Cortex of kidney (tissue), 1 donor: Measurements from ENCODE around the gene A2M.
"Not testable (repeated sequence)": the region's sequence is repeated elsewhere in the genome, so short reads cannot be mapped to it uniquely, and the experiment has no call there.

ENCODE experiments used
- DNase-seq: peaks from one replicate; lab custom pipeline; 2025; lab: John Stamatoyannopoulos, UW

A2M gene

DNA sequence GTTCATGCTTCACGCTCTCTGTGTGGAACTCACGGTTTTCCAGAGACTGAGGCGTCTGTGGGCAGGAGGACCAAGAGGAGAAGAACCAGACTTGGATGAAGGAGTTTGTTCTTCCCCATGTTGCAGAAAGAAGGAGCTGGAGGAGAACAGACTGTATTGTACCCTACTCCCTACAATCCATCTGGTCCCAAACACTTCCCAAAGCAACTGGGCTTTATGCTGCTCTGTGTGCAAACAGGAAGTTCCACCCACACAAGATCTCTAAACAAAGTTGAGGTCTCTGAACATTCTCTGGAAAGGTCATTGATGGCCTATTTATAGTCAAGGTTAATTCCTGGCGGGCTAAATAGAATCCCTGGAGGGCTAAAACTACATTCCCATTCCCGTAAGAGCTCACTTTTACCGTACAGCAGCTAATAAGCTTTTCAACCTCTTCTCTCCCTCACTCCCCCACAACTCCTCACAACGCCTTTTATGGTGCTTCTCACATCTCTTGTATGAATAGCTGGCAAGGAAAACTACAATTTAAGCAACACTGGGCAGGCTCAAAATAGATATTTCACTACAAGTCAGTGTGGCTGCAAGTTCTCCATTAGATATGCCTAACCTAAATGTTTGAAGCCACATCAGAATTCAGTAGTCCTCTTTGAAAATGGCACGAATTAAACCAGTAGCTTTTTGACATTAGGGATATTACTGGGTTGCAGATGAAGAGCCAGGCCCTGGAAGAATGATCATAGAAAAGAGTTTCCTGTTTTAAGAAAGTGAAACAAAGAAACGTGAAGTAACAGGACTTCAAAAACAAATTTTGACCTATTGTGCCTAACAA lies at the start of gene A2M:
A2M (minus strand) TSS at position 189 of the 829 bp plus-strand sequence; CDS start at position 119, 70 bp downstream.
- no peak for DNase-seq

DNA sequence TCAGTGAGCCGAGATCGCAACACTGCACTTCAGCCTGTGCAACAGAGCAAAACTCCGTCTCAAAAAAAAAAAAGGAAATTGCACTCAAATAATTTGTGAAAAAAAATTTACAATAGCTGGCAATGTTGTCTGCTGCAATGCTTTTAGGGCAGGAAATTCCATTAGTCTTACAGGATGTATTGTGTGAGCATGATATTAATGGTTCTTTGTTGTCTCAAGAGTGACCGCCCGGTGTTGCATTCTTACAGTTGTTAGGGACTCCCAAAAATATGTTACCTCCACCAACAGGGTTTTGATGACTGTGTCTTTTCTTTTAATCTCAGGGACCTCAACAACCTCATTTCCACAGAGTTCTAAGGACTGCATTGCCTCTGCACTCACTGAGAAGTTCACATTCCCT lies 47.7 kb upstream of the A2M start:
- DNase-seq, result no peak

DNA sequence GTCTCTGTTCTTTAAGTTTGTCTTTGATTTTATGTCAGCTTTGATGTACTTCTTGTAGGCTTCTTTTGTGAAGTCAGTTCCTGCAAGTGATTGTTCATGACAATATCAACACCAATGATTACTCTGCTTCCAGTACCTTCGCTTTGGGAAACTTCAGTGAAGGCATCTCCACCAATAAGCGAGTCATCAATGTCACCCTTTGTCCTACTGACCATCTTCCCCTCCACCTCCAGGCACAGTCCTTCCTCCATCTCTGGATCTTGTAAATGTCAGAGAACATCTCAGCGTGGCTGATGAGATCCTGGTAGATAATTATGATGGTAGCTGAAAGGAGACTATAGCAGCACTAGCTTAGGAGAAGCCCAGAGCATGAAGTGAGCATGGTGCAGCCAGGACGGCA lies 40.4 kb upstream of the A2M start:
- no peak for DNase-seq

DNA sequence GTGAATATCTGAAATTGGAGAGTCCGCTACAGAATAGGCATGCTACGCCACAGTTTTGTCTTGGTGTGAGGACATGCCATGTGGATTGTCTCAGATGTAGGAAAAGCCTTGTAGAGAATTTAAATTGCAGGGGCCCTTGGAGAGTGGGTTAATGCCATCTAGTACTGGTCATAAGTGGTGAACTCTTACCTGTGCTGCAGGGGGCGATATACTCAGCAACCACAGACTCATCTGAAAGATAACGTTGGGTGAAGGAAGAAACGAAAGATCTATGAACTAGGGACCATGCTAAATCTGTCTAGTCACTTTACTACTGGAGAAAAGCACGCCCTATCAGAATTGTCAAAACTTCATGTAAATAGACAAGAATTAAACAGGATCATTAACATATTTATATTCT lies 33.7 kb upstream of the A2M start:
- DNase-seq, result no peak

DNA sequence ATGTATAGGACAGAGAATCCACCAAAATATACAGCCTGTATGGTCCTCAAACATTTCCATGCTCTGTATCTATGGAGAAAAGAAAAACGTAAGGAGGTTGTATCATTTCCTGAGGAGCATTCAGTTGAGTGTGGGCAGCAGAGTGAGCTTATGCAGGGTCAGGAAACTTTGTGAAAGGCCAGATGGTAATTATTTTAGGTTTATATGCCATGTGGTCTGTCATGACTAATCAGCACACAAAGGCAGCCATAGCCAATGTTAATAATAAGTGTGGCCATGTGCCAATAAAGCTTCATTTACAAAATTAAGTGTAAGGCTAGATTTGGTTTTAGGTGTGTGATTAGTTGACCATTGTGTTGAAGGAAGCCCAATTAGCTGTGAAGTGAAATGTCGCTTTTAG lies 33.2 kb upstream of the A2M start:
- DNase-seq, result no peak

DNA sequence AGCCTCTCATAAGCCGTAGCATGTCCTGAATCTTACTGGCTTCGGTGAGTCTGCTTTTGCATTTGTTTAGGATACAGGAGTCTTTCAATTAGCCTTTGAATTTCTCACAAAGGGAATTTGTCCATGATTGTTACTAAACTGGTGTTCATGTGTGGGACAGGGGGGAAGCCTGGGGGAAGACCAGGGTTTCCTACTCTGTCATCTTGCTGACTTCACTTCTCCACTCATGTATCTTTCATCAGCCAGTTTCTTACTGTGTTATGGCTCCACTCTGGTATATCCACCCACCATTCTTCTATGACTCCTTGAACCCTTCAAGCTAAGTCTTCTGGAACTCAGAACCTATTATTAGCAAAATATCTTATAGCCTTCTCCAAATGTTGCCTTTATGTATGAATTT lies 31.7 kb upstream of the A2M start:
- no peak for DNase-seq

DNA sequence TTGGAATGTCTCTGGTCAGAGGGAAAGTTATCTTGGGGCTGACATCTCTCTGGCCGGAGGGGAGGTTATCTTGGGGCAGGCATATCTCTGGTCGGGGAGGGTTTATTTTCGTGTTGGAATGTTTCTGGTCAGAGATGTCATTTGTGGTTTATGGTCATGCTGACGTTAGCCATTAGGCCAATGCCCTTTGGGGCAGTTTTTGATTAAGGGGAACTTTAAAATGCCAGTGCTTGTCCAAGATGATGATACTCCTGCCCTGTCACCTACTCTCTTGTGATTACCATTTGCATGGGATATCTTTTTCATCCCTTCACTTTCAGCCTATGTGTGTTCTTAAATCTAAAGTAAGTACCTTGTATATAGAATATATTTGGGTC lies 29.0 kb upstream of the A2M start:
- no peak for DNase-seq

DNA sequence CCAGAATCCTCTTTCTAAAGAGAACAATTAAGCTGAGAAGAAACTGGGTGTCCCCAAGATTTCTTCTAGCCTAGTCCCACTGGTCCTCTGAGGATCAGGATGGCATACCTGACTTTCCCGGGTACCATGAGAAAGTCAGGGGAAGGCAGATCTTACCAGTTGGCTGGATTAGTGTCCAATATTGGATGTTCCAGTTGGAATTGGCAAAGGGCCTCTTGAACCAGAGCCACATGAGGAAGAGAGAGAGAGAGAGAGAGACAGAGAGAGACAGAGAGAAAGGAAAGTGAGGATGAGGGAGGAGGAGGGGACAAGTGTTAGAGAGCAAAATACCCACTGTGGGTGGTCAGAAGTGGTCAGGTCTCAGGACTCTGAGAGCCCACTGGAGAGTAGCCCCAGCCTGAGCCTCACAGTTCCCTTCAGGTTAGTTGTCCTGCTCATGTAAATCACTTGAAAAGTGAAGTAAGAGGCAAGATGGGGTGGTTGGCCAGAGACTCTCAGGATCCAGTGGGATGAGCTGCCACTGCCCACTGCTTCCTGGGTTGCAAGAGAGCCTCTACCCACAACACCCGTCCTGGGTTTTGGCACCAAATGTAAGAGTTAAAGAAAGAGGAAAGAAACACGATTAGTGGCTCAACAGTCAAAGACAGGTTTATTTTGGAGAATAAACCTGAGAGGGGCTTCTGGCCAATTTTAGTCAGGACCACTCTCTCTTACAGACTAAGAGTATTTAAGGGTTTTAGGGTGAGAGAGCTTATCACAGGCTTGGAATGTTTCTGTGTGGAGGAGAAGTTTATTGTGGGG lies 28.4 kb upstream of the A2M start:
- no peak for DNase-seq

DNA sequence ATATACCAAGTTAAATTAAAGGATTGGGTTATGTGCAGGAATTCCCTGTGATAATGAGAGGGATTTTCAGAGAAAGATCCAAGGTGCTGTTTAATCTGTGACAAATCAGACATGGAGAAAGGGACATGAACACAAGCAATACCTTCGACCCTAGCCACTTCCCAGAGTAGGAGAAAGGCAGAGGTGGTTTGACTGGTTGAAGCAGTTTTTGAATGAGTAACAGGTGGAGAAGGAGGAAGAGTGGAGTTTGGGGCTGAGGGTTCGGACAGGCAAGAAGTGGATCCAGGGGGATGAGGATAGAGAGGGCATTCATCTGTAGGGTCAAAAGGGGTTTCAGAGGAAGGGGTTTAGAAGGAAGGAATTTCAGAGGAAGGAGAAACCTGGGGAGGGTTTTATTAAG lies 27.4 kb upstream of the A2M start:
- DNase-seq, result no peak

DNA sequence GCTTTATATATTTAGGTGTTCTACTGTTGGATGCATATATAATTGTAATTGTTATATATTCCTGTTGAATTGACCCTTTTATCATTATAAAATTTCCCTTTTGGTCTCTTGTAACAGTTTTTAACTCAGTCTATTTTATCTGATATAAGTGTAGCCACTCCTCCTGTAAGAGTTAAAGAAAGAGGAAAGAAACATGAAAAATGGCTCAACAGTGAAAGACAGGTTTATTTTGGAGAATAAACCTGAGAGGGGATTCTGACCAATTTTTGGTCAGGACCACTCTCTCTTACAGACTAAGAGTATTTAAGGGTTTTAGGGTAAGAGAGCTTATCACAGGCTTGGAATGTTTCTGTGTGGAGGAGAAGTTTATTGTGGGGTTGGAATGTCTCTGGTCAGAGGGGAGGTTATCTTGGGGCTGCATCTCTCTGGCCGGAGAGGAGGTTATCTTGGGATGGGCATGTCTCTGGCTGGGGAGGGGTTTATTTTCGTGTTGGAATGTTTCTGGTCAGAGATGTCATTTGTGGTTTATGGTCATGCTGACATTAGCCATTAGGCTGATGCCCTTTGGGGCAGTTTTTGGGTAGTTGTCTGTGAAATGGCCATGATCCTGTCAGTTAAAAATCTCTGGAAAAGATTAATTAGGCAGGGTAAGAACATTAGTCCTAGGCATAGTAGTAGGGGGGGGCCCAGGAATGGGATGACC lies 24.0 kb upstream of the A2M start:
- DNase-seq, result not testable (repeated sequence)

DNA sequence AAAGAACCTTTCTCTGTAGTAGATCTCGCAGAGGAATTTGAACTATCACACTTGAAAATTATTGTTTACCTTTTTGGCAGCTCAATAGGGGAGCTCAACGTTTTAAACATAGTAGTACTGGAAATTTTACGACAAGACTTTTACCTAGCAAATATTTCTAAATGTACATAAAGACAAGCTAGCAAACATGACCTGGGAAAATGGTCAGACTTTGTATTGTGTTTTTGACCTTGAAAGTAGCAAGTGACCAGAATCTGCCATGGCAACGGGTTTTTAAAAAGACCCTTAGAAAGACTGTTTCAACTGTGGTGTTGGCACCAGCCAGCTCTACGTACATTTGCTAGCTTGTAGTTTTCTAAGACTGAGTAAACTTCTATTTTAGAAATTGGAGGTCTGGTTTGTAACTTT lies 20.2 kb upstream of the A2M start:
- no peak for DNase-seq

DNA sequence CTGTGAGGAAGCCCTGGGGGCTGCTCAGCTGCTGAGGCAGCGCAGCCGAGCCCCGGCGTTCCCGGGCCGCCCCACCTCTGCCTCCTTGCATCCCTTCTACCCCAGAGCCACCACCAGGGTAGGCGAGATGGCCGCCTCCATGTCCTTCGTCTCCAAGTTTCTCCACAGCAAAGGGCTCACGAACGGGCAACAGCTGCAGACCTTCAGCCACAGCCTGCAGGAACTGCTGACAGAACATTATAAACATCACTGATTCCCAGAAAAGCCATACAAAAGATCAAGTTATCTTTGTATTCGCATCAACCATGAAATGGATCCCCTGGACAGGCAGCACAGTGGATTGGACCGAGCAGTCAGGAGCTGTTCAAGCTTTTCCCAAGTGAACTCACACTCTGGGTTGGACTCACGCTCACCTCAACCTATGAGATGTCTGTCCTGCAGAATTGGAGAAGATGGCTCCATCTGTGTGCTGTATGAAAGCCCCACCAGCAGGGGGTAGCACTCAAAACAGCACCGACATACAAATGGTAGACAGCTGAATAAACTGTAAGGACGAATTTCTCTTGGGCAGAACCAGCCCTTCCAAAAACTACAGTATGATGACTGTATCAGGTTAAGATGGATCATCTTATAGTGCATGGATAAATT lies 19.4 kb upstream of the A2M start:
- no peak for DNase-seq

DNA sequence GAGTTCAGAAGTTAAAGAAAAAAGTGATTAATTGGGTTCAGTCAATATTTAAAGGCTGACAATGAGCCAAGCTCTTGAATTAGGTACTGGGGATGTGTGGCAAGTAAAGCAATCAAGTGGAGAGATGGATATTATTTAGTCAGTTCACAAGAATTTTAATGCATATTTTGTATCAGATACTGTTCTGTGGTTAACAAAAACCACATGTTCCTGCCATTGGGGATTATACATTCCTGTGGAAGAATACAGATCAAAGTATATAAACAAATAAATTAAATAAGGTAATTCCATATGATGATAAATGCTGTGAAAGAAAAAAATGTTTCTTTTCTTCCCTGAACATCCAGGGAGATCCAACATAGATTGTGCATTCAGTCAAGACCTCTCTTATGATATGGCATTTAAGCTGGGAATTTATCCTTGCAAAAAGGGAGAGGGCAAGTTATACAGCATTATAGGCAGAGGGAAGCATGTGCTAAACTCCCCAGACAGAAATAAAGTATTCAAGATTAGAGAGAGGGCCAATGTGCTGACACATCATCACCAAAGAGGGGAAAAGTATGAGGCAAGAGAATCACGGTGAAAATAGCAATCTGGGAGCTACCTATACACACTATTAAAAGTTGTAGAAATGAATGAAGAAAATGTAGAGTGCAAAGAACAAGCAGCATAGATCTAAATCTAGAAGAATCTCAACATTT lies 17.6 kb upstream of the A2M start:
- DNase-seq, result no peak

DNA sequence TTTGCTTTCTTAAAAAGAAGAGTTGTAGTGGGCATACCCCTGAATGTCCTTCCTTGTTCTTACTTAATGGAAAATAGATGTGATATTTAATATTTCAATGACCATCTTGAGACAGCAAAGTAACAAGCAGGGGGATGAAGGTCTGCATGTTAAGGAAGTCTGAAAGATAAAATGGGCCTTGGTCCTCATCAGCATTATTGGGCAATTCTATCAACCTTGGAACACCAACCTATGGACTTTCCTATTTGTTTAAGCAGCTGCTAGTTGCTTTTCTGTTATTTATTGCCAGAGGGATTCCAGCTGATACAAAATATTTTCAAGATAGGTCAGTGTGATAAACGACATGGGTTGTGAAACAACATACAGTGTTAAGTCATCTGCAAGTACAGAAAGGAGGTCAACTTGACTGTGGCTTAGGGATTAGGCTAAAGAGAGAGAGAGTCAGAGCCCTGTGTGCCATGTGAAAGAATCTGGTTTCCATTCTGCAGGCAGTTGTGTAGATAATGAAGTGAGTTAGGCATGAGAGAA lies 16.4 kb upstream of the A2M start:
- DNase-seq, result no peak

DNA sequence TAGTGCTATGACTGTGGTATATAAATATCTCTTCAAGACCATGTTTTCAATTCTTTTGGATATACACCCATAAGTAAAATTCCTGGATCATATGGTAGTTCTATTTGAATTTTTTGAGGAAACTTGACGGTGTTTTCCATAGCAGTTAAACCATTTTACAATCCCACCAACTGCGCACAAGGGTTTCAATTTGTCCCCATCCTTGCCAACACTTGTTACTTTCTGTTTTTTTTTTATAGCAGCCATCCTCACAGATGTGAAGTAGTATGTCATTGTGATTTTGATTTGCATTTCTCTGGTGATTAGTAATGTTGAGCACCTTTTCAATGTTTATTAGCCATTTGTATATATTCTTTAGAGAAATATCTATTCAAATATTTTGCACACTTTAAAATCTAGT lies 14.5 kb upstream of the A2M start:
- no peak for DNase-seq

DNA sequence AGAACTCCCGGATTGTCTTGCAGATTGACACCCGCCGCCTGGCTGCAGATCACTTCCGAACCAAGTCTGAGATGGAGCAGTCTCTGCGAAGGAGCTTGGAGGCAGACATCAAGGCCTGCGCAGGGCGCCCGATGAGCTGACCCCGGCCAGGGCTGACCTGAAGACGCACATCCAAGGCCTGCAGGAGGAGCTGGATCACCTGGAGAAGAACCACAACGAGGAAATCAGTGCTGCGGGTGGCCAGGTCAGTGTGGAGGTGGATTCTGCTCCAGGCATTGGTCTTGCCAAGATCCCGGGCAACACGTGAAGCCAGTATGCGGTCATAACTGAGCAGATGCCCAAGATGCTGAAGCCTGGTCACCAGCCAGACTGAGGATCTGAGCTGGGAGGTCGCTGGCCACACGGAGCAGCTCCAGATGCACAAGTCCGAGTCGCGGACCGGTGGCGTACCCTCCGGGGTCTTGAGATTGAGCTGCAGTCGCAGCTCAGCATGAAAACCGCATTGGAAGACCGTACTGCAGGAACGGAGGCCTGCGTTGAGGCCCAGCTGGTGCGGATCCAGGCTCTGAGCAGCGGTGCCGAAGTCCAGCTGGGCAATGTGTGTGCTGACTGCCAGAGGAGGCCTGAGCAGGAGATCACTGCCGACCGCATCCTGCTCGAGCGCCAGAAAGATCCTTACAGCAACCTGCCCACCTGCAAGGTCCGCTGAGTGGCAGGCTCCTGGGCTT lies 12.4 kb upstream of the A2M start:
- DNase-seq, result no peak

DNA sequence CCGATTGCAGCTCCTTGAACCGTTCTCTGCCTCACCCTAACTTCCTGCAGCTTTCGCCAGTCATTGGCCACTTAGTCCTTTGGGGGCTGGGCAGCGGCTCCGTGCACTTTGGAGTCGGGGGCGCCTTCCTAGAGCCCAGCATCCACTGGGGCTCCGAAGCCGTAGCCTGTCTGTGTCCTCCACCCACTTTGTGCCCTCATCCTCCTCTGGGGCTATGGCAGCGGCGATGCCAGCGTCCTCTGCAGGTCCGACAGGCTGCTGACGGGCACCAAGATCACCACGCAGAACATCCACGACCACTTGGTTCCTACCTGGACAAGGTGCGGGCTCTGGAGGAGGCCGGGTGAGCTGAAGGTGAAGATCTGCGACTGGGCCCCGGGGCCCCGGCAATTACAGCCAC lies 11.8 kb upstream of the A2M start:
- no peak for DNase-seq

DNA sequence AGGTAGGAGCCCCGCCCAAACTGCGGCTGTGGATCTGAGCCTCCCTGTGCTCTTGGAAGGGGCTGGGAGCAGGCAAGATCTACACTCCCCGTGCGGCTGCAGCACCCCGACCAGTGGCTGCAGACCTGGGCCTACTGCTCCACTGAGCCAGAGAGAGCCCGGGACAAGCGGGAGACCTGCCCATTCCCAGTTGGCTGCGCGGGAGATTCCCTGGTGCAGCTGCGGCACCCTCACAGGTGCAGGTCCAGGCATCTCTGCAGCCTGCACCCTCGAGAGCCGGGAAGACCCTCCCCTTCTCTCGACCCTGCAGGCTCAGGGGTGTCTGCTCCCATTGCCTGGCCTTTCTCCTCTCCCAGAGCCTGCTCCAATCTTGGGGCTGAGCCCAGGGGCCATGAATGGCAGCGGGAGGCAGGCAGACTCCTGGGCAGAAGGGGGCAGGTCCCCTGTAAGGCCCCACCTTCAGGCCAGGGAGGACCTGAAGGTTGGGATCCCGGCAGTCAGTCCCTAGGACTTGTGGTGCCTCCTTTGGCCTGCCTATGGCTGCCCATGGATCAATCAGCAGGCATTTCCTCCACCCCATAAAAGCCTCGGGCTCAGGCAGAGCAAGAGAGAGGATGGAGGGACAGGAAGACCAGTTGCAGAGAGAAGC lies 8.8 kb upstream of the A2M start:
- DNase-seq, result no peak

DNA sequence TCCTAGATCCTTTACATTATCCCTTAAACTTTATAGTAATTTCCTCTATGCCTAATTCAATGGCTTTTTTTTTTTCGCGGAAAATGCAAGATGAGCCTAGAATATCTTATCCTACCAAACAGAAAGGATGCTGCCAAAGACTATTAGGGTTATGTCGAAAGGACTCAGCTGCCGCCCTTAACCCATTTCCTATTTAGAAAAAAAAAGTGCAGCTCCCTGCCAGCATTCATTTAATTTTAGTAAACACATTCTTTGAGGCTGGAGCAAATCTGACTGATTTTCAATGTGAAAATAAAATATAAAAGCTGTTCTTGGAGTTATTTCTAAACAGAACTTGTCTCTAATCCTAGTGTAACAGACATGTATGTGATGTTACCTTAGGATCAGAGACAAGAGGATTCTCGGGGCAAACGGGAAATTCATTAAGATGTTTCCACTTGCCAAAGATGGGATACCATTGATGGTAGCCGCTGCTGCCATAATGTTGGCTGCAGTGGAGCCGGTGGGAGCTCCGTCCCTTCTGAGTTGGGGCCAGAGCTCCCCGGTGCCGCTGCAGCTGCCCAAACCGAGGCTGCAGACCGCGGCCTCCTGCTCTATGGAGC lies 8.2 kb upstream of the A2M start:
- DNase-seq, result no peak

DNA sequence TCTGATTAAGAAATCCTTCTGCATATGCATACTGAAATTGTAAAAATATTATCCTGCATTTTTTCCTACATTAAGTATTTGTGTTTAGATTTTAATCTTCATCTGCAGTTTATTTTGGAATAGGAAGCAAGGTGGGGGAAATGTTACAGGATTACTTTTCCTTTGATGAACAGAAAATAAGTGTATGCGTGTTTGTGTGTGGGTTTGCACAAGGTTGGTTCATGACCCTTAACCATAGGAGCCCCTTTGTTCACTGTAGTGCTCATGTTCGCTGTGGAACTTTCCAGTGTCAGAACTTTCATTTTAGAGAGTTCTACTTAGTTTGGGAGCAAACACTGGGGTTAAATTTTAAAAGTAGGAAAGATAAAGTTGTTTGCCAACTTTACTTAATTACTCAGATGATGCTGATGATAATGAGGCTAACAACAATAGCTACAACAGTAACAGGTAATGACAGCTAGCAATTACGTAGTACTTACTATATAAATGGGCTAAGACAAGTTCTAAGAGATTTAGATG lies 6.4 kb upstream of the A2M start:
- no peak for DNase-seq
